HUDEP-2 (cell line): ENCODE data around the gene AMBRA1.

ENCODE experiments used
- DNase-seq, 76 experiments: peaks; one replicate each; lab custom pipeline; 2025; ENCODE audit not compliant: unreplicated experiment in 76 of 76; lab: John Stamatoyannopoulos, UW

The AMBRA1 gene

GRCh38 chr11:46512261-46512881, 81.5 kb downstream of the AMBRA1 start:
- DNase-seq, result no peak

DNA sequence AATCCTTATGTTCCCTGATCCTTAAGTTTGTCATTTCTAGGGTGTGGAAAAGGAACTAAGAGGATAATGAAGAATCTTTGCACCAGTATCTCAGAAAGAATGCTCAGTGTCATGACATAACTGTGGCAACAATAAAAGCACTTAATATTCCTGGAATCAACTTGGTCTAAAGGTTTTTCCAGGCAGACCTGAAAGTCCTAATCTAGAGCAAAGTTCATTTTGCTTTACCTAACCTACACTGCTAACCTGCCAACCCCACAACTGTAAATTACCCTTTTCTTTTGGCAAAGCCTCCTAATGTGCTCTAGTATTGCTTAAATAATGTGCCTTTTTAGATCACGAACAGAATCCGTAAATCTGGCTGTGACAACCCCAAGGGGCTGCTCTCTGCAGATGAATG, 82.5 kb downstream of the AMBRA1 start:
- DNase-seq, result no peak

DNA sequence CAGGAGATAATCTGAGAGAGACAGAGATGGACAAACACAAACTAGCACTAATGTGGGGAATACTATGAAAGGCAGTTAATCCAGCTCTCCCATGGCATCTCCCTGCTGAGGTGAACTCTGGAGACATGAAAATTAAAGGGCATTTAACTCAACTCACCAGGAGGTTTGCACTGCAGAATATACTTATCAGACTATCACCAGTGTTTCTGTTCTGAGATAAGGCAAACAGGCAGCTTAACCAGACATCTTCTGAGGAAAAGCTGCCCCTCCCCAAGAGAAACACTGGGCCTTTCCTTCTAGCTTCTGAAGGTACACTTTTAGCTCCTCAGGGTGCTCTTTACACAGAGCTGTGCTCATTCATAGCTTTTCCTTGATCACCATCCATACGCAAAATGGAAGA, 85.5 kb downstream of the AMBRA1 start:
- DNase-seq, result peak in 37 of 76 experiments; percentile 6 to 77 (median 34)

DNA sequence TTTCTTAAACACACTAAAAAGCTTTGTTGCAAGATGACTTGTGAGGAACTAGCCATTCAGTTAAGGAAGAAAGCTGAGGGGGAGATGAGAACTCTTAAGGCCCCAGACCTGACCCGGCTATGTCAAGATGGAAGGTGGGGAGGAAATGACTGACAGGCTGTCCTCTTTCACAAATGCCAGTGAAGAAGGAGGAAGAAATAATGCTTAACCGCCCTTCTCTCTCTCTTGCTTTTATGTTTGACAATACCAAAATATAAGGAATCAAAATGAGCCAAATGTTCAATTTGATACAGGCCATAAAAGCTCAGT, 87.4 kb downstream of the AMBRA1 start:
- no peak for DNase-seq

DNA sequence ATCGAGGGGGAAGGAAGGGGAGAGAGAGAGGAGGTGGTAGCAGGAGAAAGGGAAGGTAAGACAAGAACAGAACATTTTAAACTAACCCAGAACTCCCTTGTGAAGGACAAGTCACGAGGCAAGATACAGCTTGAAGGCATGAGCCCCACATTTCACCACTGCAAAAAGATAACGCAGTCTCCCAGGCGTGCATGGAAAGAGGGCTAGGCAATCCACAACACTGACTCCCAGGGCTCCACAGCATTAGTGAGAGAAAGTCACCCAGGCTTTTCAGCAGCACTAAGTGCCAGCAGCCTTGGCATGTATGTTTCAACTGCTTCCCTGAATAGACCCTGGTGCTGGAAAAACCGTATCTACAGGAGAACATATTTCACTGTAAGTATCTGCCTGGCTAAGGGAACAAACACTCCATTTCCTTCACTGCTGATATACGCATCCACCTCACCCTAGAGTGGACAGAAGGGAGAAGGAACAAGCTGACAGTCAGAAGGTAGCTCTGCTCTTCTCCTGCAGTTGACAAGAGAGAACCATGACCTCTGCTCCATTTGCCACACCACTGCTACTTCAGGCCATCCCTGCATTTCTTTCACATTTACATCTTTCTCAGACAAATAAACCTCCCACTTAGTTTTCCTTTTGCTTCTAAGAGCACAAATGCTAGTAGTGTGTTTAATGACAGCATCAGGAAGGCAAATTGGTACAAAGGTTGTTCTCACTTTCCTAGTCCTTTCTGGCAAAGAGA, 87.9 kb downstream of the AMBRA1 start:
- DNase-seq, result peak in 12 of 76 experiments; percentile 2 to 34 (median 18)

- DNase-seq, result no peak
Observed at GRCh38 chr11:46504817-46505613, 88.8 kb downstream of the AMBRA1 start.

- DNase-seq, result no peak
Observed at GRCh38 chr11:46499821-46500220, 94.0 kb downstream of the AMBRA1 start.

DNA sequence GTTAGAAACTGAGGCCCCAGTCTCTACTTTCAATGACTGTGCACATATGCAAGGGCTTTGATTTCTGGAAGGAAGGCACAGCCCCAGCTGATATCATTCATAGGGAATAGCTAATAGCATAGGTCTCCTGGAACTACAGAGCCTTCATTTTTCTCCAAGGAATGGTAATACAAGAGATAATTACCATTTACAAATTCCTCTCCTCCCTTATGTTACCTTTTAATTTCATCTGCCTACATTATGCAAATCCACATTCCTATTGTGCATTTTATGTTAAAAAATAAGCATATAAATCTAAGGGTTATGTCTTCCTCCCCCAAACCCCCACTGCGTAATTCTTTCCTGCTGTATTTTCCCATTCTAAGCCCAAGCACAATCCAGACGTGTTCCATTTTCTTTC, 94.9 kb downstream of the AMBRA1 start:
- no peak for DNase-seq

GRCh38 chr11:46498179-46498578, 95.6 kb downstream of the AMBRA1 start:
- no peak for DNase-seq

- DNase-seq, result no peak
Observed at GRCh38 chr11:46497498-46497897, 96.3 kb downstream of the AMBRA1 start.

GRCh38 chr11:46493791-46494190, 100.0 kb downstream of the AMBRA1 start:
- DNase-seq, result no peak

- no peak for DNase-seq
Observed at GRCh38 chr11:46492532-46492931, 101.3 kb downstream of the AMBRA1 start.

GRCh38 chr11:46491661-46492330, 102.0 kb downstream of the AMBRA1 start:
- DNase-seq, result no peak

DNA sequence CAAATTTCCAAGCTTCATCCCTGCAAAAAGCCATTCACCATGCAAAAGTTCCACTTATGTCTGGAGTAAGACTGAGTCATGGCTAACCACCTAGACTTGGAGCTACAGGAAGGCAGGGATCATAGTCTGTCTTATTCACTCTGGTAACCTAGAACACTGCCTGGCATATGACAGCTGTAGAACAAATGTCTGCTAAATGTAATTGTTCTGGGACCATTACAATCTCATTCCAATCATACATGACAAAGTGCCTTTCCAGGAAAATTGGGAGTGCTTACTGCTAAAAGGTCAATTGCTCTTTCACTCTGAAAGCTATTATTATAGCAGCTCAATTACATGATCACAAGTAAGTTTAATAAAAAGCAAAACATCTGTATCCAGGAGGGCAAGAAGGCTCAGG, 103.2 kb downstream of the AMBRA1 start:
- DNase-seq, result no peak

DNA sequence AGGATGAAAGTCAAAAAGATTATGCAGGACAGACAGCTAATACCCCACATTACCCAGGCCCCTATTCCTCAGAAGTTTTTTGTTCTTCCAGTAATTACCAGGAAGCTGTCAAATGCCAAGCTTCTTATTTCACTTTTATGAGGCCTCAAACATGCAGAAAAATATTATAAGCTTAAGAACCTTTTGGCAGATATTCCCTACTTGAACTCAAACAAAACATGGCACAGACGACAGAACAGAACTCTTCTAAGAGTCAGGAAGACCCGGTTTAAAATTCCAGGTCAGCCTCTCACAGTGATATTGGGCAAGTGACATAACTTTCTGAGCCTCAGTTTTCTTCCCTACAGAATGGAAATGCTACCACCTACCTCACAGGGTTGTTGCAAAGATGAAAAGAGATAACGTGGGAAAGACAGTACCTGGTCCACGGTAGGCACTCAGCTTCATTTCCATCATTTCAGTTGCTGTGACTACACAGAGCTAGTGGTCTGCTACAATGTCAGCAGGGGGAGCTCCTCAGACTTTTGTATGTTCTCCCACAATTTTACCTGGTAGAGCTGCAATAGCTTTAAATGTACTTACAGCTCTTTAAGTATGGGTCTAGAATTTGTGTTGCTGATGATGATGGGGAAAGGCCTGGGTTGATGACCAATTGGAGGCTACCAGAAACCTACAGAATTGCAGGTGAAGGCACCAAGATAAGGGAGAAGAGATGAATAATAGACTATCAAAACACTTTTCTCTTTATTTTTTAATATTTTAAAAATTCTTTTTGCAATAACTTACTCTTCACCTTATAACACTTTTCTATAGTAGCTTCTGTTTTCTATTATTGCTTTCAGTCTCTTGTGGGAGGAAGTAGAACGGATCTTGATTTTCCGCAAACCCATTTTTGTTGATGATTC, 103.9 kb downstream of the AMBRA1 start:
- peak in 26 of 76 experiments; percentile 2 to 54 (median 24) for DNase-seq

GRCh38 chr11:46485856-46486443, 107.9 kb downstream of the AMBRA1 start:
- no peak for DNase-seq

DNA sequence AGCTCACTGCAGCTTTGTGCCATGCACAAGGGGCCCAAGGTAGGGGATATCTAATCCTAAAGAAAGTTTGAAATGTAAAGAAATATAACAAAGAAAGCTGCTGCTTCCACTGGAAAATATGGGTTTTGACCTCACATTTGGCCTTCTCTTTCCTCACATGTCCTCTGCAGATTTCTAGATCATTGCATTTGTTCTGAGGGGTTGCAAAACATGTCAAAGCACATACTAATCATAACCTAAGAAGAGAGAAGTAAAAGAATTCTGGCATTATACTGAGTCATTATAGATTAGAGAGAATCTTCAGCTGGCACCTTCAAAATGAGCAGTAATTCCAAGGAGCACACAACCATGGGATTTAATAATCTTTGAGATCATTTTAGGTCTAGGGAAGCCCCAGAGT, 109.7 kb downstream of the AMBRA1 start:
- no peak for DNase-seq

DNA sequence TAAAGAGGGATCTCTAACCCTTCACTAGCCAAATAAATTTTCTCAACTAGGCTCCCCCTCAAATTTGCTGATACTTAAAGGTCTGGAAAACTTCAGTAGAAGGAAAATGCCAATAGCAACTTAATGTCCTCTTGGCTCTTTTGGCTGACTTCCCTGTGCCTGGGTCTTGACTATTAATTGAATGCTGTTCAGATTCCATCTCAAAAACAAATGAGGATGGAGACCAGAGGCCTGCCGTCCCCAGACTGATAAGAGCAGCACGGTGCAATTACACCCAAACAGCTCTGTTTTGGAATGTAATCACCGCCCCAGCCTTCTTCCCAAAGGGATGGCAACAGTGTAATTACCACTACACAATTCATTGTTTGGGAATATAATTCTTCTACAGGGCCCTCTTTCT, 112.9 kb downstream of the AMBRA1 start:
- no peak for DNase-seq

GRCh38 chr11:46480166-46480726, 113.6 kb downstream of the AMBRA1 start:
- no peak for DNase-seq
